KBM-7 (cell line): ENCODE results near the gene FGFRL1.
"Not testable (repeated sequence)": the region's sequence is repeated elsewhere in the genome, so short reads cannot be mapped to it uniquely, and the experiment has no call there.

Experiments
- DNase-seq: peaks from one replicate; pipeline ENCODE4 v3.0.0-alpha.2; 2015
- in situ Hi-C: fragments of 300-500 bp; cut with MboI; formaldehyde crosslinking; loops from 2 replicates; pipeline ENCODE4 v1.14.3; 2020; ENCODE audit warnings: low sequenced_read_pairs, low pct_unique_long_range_greater_than_20kb, mixed read lengths

FGFRL1 gene

DNA sequence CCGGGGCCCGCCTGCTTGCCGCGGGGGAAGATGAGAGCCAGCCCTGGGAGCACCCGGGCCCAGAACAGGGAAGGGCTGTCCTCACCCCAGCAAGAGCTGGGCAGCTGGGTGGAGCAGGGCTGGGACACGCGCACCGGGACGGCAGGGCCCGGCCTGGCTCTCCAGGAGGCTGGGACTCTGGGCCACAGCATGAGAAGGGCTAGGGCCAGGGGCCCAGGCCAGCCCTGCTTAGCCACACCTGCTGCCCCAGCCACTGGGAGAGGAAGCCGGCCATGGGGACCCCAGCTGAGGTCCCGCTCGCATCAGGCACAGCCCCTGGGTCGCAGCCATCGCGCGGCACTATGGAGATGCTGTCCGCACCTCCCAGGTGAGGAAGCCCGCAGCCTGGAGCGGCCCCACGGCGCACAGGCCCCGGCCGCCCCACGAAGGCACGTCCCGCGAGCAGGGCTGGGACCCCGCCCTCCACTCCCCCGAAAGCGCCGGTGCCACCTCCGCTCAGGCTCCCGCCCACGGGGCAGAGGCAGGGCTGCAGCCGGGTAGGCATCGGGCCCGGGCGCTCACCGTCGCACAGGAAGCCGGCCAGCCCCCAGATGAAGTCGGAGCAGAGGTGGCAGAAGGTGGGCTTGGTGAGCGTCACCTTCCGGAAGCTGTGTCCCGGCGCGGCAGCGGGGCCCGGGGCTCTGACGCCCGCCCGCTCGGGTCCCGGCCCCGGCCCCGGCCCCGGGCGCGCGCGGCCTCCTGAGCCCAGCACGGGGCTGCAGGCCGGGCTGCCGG lies 38.6 kb upstream of the FGFRL1 start:
- in situ Hi-C loops, result no loop called here
- no peak for DNase-seq

DNA sequence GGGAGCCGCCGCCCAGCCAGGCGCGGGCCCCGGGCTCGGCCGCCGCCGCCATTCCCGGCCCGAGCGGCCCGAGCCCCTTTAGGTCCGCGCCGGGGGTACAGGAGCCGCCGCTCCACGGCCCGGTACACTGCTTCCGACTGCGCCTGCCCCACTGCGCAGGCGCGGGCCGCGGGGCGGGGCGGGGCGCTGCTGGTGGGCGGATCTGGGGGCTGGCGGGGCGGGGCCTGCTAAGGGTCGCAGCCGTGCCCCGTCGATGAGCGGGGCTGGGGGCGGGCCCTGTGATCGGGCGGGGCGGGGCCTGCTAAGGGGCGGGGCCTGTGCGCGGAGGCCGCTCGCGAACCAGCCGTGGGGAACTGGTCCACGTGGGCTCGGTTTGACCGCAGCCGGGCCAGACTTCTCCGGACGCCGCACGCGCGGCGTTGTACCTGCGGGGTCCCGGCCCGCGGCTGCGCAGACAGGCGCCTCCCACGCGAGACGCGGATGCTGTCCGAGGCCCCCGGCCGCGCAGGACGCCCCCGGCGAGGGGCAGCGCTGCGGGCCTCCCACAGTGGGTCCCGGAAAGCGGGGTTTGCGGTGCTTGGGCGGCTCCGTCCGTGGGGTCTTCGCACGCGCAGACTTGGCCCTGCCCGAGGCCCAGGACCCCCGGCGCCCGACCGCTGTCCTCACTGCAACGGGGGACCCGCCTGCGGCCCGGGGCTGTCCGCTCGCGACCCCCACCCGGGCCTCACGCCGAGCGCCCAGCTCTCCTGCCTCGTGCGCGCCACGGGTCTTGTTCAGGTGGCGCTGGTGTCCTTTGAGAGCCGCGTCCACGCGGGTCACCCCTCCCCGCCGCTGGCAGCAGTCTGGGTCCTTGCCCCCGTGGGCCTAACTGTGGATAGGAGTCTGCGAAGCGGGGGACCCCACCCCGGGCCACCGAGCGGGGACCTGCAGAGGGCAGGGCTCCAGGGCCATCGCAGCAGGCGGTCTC lies 37.7 kb upstream of the FGFRL1 start, which contains the start of gene DGKQ:
Gene DGKQ, minus strand, starts transcription at position 139 of the 967 bp plus-strand sequence. Its CDS starts 87 bp downstream, at position 52.
- no peak for DNase-seq

DNA sequence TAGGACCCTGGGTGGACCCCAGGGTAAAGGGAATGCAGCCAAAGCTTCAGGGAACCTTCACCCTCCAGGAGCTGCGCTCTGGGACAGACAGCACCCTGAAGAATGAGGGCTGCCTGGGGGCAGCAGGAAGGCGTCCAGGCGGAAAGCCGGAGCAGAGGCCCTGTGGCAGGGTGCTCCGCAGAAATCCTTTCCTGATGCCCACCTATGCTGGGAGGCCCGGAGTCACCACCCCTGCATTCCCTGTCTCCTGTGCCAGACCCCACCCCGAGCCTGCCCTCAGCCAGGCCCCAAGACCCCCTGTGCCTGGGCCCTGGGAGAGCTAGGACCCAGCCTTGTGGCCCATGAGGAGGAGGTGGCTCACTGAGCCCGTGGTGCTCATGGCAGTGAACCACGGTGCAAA lies 36.8 kb upstream of the FGFRL1 start:
- DNase-seq, result no peak
- in situ Hi-C loops, result no loop called here

More for the DNA sequence above, 37.7 kb upstream of the FGFRL1 start, which contains the start of gene DGKQ:
- in situ Hi-C loops, result no loop called here

DNA sequence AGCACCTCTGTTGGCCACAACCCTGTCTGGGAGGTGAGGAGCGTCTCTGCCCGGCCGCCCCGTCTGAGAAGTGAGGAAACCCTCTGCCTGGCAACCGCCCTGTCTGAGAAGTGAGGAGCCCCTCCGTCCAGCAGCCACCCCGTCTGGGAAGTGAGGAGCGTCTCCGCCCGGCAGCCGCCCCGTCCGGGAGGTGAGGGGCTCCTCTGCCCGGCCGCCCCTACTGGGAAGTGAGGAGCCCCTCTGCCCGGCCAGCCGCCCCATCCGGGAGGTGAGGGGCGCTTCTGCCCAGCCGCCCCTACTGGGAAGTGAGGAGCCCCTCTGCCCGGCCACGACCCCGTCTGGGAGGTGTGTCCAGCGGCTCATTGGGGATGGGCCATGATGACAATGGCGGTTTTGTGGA lies 35.4 kb upstream of the FGFRL1 start:
- in situ Hi-C loops, DNase-seq: not testable (repeated sequence)

DNA sequence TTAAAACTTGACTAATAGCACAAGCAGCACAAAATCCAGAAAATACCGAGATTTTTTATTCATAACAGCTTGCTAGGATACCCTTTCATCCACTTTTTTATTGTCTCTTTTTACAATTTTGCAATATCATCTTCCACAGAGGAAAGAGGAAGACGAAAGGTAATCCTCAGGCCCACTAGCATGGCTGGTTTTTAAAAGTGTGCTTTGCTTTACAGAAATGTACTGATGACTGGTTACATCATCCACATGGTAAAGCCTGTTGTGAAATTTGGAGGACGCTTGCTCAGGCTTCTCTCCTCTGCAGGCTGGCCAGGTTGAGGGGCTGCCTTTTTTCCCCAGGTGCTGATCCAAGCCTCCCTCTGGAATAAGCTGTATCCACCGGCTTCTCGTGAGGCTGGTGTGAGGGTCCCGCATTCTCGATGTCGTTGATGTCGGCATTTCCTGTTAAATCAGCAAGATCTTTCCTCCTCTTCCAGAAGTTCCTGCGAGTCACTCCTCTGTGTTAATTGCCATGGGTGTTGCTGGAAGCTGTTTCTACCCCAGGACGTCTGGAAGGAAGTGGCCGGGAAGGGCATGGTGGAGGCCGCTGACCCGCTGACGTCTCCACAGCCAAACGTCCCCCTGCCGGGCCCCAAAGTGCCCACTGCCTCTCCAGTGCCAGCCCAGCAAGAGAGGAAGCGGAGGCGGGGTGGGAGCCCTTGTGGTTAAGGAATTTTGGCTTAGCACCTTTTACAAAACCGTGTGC lies 32.3 kb upstream of the FGFRL1 start:
- DNase-seq, result peak; percentile 71
- in situ Hi-C loops, result no loop called here

DNA sequence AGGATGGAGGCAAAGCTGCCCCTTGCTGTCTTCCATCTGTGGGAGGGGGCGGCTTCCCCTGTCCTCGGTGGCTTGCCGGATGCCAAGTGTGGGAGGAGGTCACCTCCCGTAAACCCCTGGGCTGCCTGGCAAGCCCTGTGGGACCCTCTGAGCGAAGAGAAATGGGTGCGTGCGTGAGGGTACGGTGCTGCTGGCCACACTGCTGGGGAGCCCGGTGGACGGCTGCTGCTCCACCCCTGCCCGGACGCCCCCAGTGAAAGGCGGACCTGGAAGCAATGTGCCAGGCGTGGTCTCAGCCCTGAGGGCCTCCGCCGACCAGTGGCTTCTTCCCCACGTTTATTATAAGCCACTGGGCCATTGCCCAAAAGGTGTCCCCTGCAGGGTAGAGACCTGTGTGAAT lies 29.1 kb upstream of the FGFRL1 start:
- in situ Hi-C loops, result no loop called here

DNA sequence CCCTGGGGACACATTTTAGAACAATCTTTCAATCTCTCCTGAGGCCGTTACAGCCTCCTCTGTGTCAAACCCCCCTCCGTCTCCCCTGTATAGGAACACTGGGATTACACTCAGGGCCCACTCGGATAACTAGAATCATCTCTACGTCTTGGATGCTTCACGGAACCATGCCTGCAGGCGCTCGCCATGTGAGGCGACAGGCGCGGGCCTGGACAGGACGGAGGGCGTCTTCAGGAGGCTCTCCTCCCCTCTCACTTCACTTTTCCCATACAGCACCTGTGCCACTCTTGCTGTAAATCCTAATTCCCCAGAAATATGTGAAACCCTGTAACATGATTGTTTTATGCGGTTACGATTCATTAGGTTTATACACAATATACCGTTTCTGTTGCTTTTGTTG lies 28.6 kb upstream of the FGFRL1 start:
- no peak for DNase-seq
- in situ Hi-C loops, result no loop called here

More for the DNA sequence above, 29.1 kb upstream of the FGFRL1 start:
- DNase-seq, result no peak

DNA sequence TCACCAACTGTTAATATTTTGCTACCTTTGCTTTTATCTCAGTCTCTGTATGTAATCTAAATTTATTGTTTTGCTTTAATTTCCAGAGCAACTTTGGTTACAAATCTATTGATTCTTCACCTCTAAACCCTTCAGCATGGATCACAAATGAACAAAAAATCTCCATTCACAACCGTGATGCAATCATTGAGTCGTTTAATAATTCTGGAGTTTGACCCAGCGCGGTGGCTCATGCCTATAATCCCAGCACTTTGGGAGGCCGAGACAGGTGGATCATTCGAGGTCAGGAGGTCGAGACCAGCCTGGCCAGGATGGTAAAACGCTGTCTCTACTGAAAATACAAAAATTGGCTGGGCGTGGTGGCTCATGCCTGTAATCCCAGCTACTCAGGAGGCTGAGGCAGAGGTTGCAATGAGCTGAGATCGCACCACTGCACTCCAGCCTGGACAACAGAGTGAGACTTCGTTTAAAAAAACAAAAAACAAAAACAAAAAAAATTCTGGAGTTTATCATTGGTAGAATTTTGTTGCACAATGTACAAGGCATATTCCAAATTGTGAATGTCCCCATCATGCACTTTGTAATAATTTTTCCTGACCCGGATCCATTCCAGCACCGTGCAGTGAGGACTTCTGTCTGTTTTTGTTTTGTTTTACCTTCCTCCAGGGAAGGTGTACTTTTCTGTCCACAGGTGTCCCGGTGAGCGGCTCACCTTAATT lies 26.9 kb upstream of the FGFRL1 start:
- no peak for DNase-seq
- in situ Hi-C loops, result no loop called here

DNA sequence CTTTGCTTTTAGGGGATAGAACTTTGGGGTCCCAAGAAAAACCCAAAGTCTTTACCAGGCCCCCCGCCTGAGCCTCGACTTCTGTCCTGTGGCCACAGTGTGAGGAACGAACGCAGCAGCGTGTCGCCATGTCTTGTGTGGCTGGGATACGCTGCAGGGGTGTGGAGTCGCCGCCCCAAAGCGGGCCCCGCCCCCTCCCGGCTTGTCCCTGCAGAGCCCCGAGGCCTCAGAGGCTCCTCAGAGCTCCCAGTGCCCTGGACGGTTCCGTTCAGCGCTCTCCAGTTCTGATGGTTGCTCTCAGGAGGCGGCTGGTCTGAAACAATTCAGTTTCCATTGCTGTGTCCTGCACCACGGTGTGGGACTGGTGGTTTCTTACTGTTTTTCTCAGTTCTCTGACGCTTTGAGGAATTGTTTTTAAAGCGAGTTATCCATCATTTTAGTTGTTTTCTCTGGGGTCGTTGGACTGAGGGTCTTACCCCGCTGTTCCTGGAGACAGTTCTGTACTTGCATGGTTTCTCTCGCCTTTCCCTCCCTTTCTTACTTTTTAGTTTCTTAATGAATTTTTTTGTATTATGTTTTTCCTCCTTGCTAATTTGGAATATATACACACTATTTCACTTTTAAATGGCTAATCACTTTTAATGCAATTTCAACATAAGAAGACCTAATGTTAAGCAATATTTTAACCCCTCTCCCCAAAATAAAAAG lies 26.1 kb upstream of the FGFRL1 start:
- in situ Hi-C loops, result no loop called here
- no peak for DNase-seq

DNA sequence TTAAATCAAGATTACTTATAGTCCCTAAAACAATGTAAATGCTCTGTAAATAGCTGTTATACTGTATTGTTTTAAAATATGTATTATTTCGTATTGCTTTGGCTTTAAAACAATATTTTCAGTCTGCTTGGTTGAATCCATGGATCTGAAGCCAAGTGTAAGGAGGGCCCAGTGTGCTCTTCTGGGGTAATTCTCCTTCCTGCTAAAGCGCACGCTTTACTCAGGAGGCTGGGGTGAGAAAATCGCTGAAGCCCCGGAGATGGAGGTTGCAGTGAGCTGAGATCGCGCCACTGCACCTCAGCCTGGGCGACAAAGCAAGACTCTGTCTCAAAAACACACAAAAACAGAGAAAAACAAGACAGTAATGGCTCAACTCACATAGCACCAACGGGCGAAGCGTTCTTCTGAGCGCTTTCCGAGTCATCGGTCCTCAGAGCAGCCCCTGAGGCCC lies 25.0 kb upstream of the FGFRL1 start:
- in situ Hi-C loops, result no loop called here
- DNase-seq, result no peak

DNA sequence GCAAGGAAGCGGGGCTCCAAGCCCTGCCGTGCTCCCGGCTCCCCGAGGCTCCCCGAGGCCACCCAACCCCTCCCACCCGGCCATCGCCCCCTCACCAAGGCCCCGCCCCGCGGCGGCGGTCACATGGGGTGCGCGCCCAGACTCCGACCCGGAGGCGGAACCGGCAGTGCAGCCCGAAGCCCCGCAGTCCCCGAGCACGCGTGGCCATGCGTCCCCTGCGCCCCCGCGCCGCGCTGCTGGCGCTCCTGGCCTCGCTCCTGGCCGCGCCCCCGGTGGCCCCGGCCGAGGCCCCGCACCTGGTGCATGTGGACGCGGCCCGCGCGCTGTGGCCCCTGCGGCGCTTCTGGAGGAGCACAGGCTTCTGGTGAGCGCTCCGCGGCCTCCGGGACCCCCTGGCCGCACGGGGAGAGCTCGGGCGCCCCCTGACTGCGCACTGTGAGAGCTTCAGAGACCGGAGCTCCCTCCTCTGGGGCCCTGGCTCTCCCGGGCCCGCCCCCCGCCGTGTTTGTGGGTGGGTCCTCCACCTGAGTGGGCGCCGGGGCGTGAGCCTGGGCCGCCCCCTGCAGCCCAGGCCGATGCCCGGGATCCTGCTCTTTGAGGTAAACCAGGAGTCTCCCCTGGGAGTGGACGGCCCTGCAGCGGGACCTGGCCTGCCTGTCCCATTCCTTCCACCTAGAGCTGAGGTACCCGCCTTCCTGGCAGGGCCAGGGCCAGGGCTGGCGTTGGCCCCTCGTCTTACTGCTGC lies 24.4 kb upstream of the FGFRL1 start, which contains the start of gene IDUA:
Gene IDUA, plus strand, starts transcription at position 166 of the 745 bp plus-strand sequence. Its CDS starts 41 bp downstream, at position 207.
- DNase-seq, result peak; percentile 85
- in situ Hi-C loops, result no loop called here

DNA sequence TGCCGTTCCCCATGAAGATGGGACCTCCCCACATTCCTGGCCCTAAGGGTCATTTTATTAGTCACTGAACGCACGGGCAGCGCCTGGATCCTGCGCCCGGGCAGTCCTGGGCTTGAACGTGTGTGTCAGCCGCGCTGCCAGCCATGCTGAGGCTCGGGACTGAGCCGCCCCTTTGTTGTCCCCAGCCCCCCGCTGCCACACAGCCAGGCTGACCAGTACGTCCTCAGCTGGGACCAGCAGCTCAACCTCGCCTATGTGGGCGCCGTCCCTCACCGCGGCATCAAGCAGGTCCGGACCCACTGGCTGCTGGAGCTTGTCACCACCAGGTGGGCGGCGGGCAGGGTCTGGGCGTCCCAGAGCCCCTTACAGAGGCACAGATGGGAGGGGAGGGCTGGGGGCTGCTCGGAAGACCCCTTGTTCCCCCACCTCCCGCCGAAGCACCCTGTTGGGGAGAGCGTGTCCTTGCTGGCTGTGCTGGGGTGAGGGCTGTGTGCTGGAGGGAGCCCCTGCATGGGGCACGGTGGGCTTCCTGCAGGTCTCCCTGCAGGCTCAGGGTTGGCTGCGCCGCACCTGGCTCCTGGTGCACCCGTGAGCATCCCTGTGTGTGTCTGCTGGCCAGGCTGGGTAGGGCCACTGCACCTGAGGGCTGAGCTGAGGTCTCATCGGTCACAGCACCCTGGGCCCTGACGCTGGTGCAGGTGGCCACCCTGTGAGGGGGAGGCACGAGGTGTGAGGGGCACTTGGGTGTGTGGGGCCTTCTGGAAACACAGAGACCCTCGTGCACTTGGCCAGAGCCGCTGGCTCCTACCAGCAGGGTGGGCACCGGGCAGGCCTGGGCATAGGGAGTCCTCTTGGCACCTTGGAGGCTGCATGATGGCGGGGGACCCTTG lies 23.6 kb upstream of the FGFRL1 start:
- in situ Hi-C loops, result no loop called here
- DNase-seq, result no peak

DNA sequence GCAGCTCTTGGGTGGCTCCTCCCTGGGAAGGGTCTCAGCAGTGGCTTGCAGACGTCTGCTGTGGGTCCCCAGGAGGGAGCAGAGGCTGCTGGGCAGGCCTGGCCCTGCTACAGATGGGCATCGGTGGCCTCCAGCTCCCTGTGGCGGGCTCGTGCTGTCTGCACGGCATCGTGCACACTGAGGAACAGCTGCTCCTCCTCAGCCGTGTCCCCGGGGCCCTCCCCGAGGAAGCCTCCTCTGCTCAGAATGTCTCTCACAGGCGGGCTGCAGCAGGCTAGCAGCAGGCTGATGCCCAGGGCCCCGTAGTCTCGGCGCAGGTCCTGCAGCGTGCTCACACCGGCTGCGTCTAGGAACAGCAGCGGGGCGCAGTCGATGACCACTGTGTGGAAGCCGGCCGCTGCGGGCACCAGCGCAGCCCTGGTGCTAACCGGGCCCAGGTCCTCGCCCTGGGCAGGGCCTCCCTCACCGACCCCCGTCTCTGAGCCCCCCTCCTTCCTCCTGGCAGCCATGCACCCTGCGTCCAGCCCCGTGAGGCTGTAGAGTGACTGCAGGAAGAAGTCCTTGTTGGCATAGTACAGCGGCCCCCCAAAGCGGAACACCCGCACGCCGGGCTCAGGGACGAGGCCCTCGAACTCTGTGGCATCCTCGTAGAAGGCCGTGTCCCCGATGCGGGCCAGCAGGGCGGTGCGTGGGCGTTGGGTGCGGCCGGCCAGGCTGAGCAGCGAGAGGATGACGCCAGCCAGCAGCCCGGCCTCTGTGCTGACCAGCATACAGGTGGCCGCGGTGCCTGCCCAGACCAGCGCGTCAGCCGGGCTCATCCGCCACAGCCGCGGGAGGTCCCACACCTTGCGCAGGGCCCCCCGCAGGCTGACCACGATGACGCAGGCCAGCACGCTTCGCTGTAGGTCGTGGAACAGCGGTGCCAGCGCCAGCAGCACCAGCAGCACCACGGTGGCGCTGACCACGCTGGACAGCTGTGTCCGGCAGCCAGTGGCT lies 22.4 kb upstream of the FGFRL1 start:
- in situ Hi-C loops, result no loop called here
- DNase-seq, result no peak

DNA sequence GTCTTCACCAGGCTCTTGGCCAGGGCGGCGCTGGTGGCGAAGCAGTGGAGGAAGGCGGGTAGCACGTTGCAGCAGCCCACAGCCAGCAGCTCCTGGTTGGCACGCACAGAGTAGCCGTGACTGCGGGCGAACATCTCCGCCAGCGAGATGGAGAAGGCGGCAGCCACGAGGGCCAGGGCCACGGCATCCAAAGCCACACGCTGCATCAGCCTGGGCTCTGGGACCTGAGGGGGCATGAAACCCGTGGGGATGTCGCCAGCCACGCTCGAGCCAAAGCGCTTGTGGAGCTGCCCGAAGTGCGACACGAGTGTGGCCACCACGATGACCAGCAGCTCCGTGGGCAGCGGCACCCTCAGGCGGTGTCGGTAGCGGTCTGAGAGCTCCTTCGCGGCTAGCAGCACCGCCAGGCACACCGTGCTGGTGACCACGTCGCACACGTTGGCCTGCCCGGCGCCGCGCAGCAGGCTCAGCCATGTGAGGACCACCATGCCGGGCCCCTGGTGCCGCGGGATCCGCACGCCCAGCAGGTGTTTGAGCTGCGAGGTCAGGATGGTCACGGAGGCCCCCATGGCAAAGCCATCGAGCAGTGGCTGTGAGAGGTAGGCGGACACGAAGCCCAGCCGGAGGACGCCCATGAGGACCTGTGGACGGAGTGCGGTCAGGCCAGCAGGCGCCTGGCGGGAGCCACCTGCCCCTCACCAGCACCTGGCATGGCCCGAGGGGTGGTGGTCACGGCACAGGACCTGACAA lies 21.5 kb upstream of the FGFRL1 start:
- DNase-seq, result no peak
- in situ Hi-C loops, result no loop called here
